Esophagus mucosa (tissue), 1 donor: ENCODE data around the gene FAM193A. TPM values are rescaled to one million over a fixed set of nuclear protein-coding genes. Genes with fewer than 3 reads are reported as not detected.
"Not testable (repeated sequence)": the region's sequence is repeated elsewhere in the genome, so short reads cannot be mapped to it uniquely, and the experiment has no call there.

Experiments used
- ATAC-seq: fragments of 200-7000 bp; cut with Tn5 transposase; one replicate; pipeline ENCODE4 v1.9.1; 2020
- total RNA-seq: library from RNA; stranded (reverse); gene quantifications from one replicate; pipeline ENCODE4 v1.2.4, GENCODE V29; 2023
- donor health status: DM: yes; HTN: yes; CAD: no.

Gene FAM193A
- total RNA-seq, 1 donor from 2014 or later, result 12.0 TPM

GRCh38 chr4:2516635-2517034 is 19.8 kb upstream of the FAM193A start:
- ATAC-seq, result no peak

GRCh38 chr4:2526559-2526958 is 9.9 kb upstream of the FAM193A start:
- ATAC-seq, result no peak

DNA sequence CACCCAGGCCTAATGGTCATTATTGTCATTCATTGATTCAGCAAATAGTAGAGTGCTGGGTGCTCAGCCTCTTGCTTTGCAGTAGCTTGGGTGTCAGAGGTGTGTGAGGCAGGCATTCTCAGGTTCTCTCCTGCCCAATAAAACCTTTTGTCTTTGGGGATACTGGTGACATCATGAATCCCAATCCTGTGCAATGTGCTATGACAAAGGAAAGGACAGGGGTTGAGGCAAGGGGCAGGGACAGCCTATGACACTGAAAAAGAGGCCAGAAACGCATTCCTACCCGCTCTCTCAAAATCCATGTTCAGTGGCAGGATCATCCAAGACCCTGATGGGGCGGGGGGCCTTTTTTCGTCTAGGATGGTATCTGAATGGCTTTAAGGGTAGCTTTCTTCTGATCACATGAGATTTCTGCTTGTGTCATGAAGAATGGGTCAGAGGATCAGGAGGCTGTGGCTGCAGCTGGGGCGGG is 1.5 kb upstream of the FAM193A start:
- no peak for ATAC-seq

GRCh38 chr4:2535376-2536192 is 863 bp upstream of the FAM193A start:
- ATAC-seq, result peak; percentile 67

DNA sequence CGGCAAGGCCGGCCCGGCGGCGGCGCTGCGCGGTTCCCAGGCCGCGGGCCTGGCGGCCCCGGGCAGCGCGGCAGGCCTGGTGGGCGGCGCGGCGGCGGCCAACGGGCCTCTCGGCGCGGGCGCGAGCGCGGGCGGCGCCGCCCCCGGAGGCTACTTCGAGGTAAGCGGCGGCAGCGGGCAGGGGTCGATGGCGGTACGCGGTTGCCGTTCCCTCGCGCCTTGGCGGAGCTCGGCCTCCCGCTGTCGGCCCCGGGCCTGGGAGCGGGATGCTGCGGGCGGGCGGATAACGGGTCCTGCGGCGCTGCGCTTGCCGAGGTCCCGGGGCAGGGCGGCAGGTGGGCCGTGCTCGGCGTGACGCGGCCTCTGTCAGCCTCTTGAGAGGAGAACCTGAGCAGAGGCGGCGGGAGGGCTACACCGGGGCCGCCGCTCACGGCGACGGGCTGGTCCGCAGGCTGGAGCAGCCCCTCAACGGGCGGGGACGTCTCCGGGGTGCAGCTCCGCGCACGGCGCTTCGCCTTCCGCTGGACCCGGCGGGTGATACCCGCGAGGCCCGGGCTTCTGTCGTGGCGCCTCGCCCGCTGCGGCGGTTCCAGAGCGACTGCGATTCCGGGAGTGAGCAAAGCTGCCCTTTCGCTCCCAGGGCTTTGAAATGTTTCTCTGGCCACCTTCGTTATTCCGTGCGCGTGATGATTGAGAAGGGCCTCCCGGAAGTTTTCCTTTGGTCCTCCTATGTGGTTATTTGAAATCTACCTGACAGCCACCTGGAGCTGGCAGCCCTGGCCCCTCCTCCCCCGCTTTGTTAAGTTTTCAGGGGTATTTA is 774 bp downstream of the FAM193A start:
- ATAC-seq, result peak; percentile 1

GRCh38 chr4:2543580-2544191 is 7.2 kb downstream of the FAM193A start:
- ATAC-seq, result not testable (repeated sequence)

- no peak for ATAC-seq
These were observed 9.0 kb downstream of the FAM193A start for GRCh38 chr4:2545321-2546013.

- no peak for ATAC-seq
These were observed 9.9 kb downstream of the FAM193A start for GRCh38 chr4:2546286-2546823.

DNA sequence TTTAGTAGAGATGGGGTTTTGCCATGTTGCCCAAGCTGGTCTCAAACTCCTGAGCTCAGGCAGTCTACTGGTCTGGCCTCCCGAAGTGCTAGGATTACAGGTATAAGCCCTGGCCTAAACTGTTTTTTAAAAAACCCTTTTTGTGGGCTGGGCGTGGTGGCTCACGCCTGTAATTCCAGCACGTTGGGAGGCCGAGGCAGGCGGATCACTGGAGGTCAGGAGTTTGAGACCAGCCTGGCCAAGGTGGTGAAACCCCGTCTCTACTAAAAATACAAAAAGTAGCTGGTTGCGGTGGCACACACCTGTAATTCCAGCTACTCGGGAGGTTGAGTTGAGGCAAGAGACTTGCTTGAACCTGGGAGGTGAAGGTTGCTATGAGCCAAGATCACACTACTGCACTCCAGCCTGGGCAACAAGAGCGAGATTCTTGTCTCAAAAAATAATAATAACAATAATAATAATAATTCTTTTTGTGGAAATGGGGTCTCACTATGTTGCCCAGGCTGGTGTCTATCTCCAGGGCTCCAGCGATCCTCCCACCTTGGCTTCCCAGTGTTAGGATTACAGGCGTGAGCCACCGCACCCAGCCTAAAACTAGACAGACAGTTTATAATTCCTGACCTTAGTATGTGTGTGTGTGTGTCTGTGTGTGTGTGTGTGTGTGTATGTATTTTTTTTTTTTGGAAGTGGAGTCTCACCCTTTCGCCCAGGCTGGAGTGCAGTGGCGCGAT is 10.7 kb downstream of the FAM193A start:
- not testable (repeated sequence) for ATAC-seq

GRCh38 chr4:2551118-2551517 is 14.7 kb downstream of the FAM193A start:
- no peak for ATAC-seq

DNA sequence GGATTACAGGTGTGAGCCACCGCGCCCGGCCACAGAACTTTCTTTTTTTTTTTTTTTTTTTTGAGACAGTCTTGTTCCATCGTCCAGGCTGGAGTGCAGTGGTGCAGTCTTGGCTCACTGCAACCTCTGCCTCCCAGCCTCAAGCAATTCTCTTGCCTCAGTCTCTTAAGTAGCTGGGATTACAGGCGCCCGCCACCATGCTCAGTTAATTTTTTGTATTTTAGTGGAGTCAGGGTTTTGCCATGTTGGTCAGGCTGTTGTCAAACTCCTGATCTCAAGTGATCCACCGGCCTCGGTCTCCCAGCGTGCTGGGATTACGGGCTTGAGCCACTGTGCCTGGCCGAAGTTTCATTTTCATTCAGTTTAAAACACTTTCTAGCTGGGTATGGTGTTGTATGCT is 16.4 kb downstream of the FAM193A start:
- ATAC-seq, result no peak

GRCh38 chr4:2558301-2558700 is 21.9 kb downstream of the FAM193A start:
- no peak for ATAC-seq

GRCh38 chr4:2560167-2560566 is 23.7 kb downstream of the FAM193A start:
- ATAC-seq, result no peak

- ATAC-seq, result no peak
These were observed 29.1 kb downstream of the FAM193A start for GRCh38 chr4:2565533-2565932.

GRCh38 chr4:2570036-2570435 is 33.6 kb downstream of the FAM193A start:
- no peak for ATAC-seq

DNA sequence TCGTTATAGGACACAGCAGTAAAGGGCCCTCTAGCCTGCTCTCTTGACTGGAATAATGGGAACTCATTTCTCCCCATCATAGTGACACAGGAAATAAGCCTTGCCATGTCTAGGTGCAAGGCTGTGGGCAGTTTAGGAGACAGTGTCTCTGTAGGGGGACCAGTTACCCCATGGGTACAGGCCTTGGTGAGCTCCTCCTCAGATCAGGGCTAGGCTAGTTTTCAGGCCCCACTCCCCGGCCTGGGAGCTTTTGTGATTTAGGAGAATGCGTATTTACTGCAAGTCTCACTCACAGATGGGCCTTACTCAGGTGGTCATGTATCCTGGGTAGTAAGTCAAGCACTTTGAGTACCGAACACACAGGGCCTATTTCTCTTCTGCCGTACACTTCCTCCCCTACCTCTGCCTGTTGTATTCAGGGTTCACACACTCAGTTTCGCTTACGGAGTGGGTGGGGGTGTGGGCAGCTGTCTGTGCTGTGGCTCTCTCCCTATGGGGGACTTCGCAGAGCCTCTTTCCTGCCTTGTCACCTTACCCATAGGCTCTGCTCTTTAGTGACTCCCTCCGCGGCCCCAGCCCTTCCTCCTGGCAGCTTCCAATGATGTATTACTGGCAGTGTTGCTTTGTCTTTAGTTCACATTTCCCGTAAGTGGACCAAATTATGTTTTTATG is 34.2 kb downstream of the FAM193A start:
- peak; percentile 45 for ATAC-seq

DNA sequence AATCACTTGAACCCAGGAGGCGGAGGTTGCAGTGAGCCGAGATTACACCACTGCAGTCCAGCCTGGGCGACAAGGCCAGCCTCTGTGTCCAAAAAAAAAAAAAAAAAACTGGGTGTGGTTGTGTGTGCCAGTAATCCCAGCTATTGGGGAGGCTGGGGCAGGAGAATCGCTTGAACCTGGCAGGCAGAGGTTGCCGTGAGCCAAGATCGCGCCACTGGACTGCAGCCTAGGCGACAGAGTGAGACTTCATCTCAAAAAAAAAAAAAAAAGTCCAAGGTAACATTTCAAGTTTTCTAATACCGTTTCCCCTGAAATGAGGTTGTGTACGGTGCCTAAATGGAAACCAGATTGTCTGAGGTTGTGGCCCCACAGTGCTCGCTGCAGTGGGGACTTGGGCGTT is 35.6 kb downstream of the FAM193A start:
- no peak for ATAC-seq

GRCh38 chr4:2572866-2573265 is 36.4 kb downstream of the FAM193A start:
- no peak for ATAC-seq

GRCh38 chr4:2574009-2574408 is 37.6 kb downstream of the FAM193A start:
- ATAC-seq, result no peak

- no peak for ATAC-seq
These were observed 38.4 kb downstream of the FAM193A start for GRCh38 chr4:2574863-2575262.

DNA sequence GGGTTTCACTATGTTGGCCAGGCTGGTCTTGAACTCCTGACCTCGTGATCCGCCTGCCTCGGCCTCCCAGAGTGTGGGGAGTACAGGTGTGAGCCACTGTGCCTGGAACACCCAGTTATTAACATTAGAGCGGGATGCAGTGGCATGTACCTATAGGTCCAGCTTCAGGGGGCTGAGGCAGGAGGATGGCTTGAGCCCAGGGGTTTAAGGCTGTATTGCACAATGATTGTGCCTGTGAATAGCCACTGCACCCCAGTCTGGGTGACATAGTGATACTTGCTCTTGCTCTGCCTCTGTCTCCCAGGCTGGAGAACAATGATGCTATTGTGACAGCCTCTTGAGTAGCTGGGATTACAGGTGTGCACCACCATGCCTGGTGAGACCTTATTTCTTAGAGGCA is 39.8 kb downstream of the FAM193A start:
- no peak for ATAC-seq
